Measurements from ENCODE around the gene RNF212.
A peak's percentile ranks its signal among the peaks of the same experiment; 100 is the strongest.
"Not testable (repeated sequence)": the region's sequence is repeated elsewhere in the genome, so short reads cannot be mapped to it uniquely, and the experiment has no call there.

The RNF212 gene

GRCh38 chr4:1049591-1049905, 63.8 kb downstream of the RNF212 start:
- DNase-seq (ENCODE audit: low read depth in 2 of 3, low spot score in 1 of 3), result no peak

DNA sequence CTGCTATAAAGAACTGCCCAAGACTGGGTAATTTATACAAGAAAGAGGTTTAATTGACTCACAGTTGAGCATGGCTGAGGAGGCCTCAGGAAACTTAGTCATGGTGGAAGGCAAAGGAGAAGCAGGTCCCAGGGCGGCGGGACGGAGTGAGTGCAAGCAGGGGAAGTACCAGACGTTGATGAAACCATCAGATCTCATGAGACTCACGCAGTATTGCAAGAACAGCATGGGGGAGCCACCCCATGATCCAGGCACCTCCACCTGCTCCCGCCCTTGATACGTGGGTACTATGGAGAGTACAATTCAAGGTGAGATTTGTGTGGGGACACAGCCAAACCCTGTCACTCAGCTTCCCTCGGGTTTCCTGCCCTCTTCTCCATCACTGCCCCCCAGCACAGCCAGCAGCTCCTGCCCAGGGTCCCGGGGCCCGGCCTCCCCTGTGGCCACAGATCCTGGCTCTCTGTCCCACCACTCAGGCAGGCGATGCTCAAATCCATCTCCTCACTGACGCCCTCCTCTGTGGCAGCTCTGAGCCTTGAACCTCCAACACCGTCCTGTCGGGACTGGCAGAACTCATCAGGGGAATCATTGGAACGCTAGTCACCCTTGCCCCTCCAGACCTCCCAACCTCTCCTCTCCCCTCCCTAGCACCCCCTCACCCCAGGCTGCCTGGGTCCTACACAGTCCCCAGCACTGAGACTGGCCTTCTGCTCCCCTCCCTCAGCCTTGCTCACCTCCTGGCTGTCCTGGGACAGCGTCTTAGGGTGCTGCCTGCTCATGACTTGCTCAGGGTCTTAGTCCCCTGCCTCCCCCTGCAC, 64.4 kb downstream of the RNF212 start:
- peak in 1 of 3 donors; percentile 39 for DNase-seq (ENCODE audit: low read depth in 2 of 3, low spot score in 1 of 3)

- no peak for DNase-seq (ENCODE audit: low read depth in 2 of 3, low spot score in 1 of 3)
Measured at GRCh38 chr4:1047976-1048772, 65.2 kb downstream of the RNF212 start.

GRCh38 chr4:1047106-1047975, 66.0 kb downstream of the RNF212 start:
- DNase-seq (ENCODE audit: low read depth in 2 of 3, low spot score in 1 of 3), result no peak

DNA sequence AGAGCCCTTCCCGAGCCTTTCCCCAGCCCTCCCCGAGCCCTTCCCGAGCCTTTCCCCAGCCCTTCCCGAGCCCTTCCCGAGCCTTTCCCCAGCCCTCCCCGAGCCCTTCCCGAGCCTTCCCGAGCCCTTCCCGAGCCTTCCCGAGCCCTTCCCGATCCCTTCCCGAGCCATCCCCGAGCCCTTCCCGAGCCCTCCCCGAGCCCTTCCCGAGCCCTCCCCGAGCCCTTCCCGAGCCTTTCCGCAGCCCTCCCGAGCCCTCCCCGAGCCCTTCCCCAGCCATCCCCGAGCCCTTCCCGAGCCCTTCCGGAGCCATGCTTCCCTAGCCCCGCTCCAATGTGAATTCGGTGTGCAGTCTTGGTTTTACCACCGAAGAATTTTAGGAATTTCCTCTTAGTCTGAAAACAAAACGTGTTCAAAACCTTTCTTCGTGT, 66.8 kb downstream of the RNF212 start:
- DNase-seq (ENCODE audit: low read depth in 2 of 3, low spot score in 1 of 3), result not testable (repeated sequence)

- no peak for DNase-seq (ENCODE audit: low read depth in 2 of 3, low spot score in 1 of 3)
Measured at GRCh38 chr4:1045595-1046201, 67.7 kb downstream of the RNF212 start.

GRCh38 chr4:1045193-1045594, 68.2 kb downstream of the RNF212 start:
- no peak for DNase-seq (ENCODE audit: low read depth in 2 of 3, low spot score in 1 of 3)

GRCh38 chr4:1044469-1045192, 68.7 kb downstream of the RNF212 start:
- no peak for DNase-seq (ENCODE audit: low read depth in 2 of 3, low spot score in 1 of 3)

DNA sequence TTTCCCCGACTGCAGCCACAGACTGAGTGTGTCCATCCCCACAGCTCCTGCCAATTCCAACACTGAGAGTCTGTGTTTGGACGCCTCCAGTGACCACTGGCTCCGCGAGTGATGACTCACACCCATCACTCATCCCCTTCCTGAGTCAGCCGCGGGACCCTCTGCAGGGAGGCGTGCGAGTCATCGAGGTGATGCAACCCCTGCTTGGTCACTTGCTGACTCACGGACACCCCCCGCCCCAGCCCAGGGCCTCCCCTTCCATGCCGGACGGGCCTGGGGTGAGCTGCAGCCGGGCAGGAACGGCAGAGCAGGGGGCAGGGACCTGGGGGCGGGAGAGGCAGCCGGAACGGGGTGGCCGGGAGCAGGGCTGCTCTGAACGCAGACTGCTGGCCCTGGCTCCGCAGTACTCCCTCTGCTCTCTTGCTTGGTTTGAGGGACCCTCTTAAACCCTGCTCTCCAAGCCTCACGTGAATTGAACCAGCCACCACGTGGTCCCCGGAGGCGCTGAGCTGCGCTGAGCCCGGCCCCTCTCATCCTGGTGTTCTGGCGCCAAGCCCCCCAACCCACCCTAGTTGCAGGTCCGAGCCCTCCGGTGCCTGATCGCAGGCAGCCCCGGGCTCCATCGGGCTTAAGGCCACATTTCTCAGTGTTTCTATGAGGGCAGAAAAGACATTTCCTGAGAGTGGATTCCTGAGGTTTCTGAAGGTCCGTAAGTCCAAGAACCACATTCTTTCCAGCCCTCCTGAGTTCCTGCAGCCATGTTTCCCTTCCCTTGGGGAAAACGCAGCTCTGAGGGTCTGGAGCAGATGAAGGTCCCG, 69.5 kb downstream of the RNF212 start:
- peak in 2 of 3 donors; percentile 26 to 29 for DNase-seq (ENCODE audit: low read depth in 2 of 3, low spot score in 1 of 3)

DNA sequence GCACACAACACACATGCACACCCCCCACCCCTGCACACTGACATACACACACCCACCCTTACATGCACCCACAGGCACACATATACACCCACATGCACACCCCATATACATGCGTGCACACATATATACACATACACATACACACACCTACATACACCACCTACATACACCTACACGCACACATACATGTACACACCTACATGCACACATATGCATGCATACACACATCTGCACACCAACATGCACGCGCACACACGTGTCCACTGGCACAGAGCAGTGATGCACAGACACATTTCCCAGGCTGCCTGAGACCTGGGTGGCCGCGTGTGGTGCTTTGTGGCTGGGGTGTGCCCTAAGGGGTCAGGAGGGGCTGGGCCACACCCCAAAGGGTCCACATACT, 70.2 kb downstream of the RNF212 start:
- DNase-seq (ENCODE audit: low read depth in 2 of 3, low spot score in 1 of 3), result no peak

- DNase-seq (ENCODE audit: low read depth in 2 of 3, low spot score in 1 of 3), result no peak
Measured at GRCh38 chr4:1042352-1043055, 70.9 kb downstream of the RNF212 start.

DNA sequence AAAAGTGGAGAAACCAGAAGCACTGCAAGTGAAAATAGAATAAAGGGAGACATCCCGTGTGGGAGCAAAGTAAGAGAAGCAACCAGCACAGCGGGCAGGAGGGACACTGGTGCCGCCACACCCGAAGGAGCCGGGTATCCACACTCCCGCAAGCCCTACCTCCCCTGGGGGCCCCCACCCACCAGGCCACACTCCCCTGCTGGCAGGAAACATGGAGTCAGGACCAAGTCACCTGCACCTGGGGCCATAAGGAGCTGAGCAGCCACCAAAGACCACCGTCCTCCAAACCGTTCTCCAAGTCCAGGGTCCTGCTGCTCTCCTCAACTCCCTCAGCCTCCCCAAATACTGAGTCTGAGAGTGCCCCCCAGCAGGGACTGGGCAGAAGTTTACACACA, 71.4 kb downstream of the RNF212 start:
- no peak for DNase-seq (ENCODE audit: low read depth in 2 of 3, low spot score in 1 of 3)

- no peak for DNase-seq (ENCODE audit: low read depth in 2 of 3, low spot score in 1 of 3)
Measured at GRCh38 chr4:1041147-1041935, 72.0 kb downstream of the RNF212 start.

DNA sequence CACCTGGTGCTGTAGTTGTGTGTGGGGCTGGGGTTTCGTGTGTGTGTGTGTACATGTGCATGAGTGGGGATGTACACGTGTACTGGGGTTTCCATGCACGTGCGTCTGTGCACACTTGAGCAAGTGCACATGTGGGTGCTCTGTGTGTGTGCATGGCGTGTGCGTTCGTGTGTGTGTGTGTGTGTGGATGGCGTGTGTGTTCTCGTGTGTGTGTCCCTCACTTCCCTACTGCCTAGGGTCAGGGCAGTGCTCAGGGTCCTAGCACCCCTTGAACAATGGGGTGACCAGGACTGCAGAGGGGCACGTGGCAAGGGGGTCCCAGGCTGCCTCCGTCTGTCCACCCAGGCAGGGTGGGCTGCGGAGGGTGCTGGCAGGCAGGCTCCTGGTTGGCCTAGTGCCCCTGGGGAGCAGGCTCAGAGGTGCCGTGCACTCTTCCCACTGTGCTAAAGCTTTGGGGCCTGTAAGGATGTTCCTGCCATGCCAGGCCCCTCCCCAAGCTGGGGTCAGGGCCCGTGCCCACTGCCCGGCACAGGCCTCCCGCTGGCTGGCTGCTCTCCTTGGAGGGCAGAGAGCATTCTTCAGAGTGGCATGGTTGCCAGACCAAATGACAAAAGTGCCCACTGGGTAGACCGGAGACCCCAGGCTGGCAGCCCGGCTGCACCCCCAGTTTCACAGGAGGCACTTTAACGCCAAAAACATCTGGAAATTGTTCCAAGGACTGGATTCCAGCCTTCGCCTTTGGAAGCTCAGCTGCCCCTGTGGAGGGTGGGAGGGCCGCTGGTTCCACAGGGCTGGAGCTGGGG, 72.8 kb downstream of the RNF212 start:
- DNase-seq (ENCODE audit: low read depth in 2 of 3, low spot score in 1 of 3), result no peak

- no peak for DNase-seq (ENCODE audit: low read depth in 2 of 3, low spot score in 1 of 3)
Measured at GRCh38 chr4:1039493-1040343, 73.6 kb downstream of the RNF212 start.

GRCh38 chr4:1038948-1039492, 74.3 kb downstream of the RNF212 start:
- DNase-seq (ENCODE audit: low read depth in 2 of 3, low spot score in 1 of 3), result no peak
